Liver (tissue), 9 donors: ENCODE results near the gene PPP2R5B. TPM values are rescaled to one million over a fixed set of nuclear protein-coding genes. Genes with fewer than 3 reads are reported as not detected.

Source experiments
- DNase-seq: peaks from one replicate; pipeline ENCODE4 v3.0.0-alpha.2; 2017; ENCODE audit warnings: low spot score
- H3K27ac ChIP-seq, 2 donors: one replicate each; pipeline ENCODE4 v1.7.0; 2013; ENCODE audit warnings: inconsistent platforms in 2 of 2, low read length in 2 of 2, control low read depth in 1 of 2, low read depth in 1 of 2, mild to moderate bottlenecking in 1 of 2
- H3K27me3 ChIP-seq, 4 donors: one replicate each; pipeline versions ENCODE4 v1.6.1 to v1.7.0; 2013; ENCODE audit warnings: low read length in 3 of 4, inconsistent platforms in 1 of 4, mild to moderate bottlenecking in 1 of 4, moderate library complexity in 1 of 4; ENCODE audit not compliant: control insufficient read depth in 4 of 4, insufficient read depth in 4 of 4
- H3K36me3 ChIP-seq, 4 donors: one replicate each; pipeline versions ENCODE4 v1.6.1 to v1.7.0; 2013; ENCODE audit warnings: low read length in 3 of 4, mild to moderate bottlenecking in 3 of 4, low read depth in 1 of 4, moderate library complexity in 1 of 4; ENCODE audit not compliant: control insufficient read depth in 4 of 4, insufficient read depth in 3 of 4
- H3K4me1 ChIP-seq, 4 donors: one replicate each; pipeline versions ENCODE4 v1.6.1 to v1.7.0; 2013; ENCODE audit warnings: low read length in 3 of 4, mild to moderate bottlenecking in 3 of 4, moderate library complexity in 1 of 4; ENCODE audit not compliant: control insufficient read depth in 4 of 4, insufficient read depth in 4 of 4
- H3K4me3 ChIP-seq, 3 donors: one replicate each; pipeline versions ENCODE4 v1.6.1 to v1.7.0; 2013; ENCODE audit warnings: low read length in 3 of 3, control low read depth in 1 of 3, low read depth in 1 of 3, mild to moderate bottlenecking in 1 of 3
- H3K9ac ChIP-seq, 2 donors: one replicate each; pipeline ENCODE4 v1.7.0; 2013; ENCODE audit warnings: low read length in 2 of 2, mild to moderate bottlenecking in 2 of 2, moderate library complexity in 2 of 2, control low read depth in 1 of 2, low read depth in 1 of 2
- H3K9me3 ChIP-seq, 4 donors: one replicate each; pipeline versions ENCODE4 v1.6.1 to v1.7.0; 2013; ENCODE audit warnings: low read length in 3 of 4; ENCODE audit not compliant: control insufficient read depth in 4 of 4
- ATF3 ChIP-seq: IDR thresholded peaks from 2 replicates; pipeline ENCODE4 v1.6.1; 2016; ENCODE audit warnings: antibody characterized with exemption
- CTCF ChIP-seq: fragments of 150-350 bp; IDR thresholded peaks from 2 replicates; pipeline ENCODE4 v1.5.1; 2017; ENCODE audit warnings: improper control_type of control experiment, low read depth, low read length; ENCODE audit not compliant: missing input control
- EGR1 ChIP-seq, 2 donors: IDR thresholded peaks; 2 replicates each; pipeline ENCODE4 v1.6.1; 2016 to 2018; ENCODE audit warnings: antibody characterized with exemption in 2 of 2, low read depth in 2 of 2
- FOXA1 ChIP-seq: IDR thresholded peaks from 2 replicates; pipeline ENCODE4 v1.6.1; 2016; ENCODE audit warnings: antibody characterized with exemption
- FOXA2 ChIP-seq: IDR thresholded peaks from 2 replicates; pipeline ENCODE4 v1.6.1; 2016; ENCODE audit warnings: antibody characterized with exemption
- GABPA ChIP-seq, 2 donors: IDR thresholded peaks in 1 of 2; conservative IDR thresholded peaks in 1 of 2; 2 replicates each; pipeline ENCODE4 v1.6.1; 2016; ENCODE audit warnings: antibody characterized with exemption in 2 of 2, mild to moderate bottlenecking in 1 of 2, moderate library complexity in 1 of 2
- HNF4A ChIP-seq, 2 donors: conservative IDR thresholded peaks; 2 replicates each; pipeline ENCODE4 v1.6.1; 2016; ENCODE audit warnings: antibody characterized with exemption in 2 of 2, mild to moderate bottlenecking in 2 of 2
- HNF4G ChIP-seq: IDR thresholded peaks from 2 replicates; pipeline ENCODE4 v1.6.1; 2016; ENCODE audit warnings: antibody characterized with exemption
- JUND ChIP-seq, 2 donors: IDR thresholded peaks; 2 replicates each; pipeline ENCODE4 v1.6.1; 2016; ENCODE audit warnings: antibody characterized with exemption in 2 of 2
- MAX ChIP-seq: IDR thresholded peaks from 2 replicates; pipeline ENCODE4 v1.6.1; 2016; ENCODE audit warnings: antibody characterized with exemption
- NR2F2 ChIP-seq: IDR thresholded peaks from 2 replicates; pipeline ENCODE4 v1.6.1; 2016; ENCODE audit warnings: antibody characterized with exemption
- RAD21 ChIP-seq, 2 donors: IDR thresholded peaks; 2 replicates each; pipeline ENCODE4 v1.6.1; 2016; ENCODE audit warnings: antibody characterized with exemption in 2 of 2, mild to moderate bottlenecking in 2 of 2
- REST ChIP-seq: IDR thresholded peaks from 2 replicates; pipeline ENCODE4 v1.6.1; 2016; ENCODE audit warnings: antibody characterized with exemption, mild to moderate bottlenecking
- RXRA ChIP-seq, 2 donors: IDR thresholded peaks; 2 replicates each; pipeline ENCODE4 v1.6.1; 2017 to 2018; ENCODE audit warnings: antibody characterized with exemption in 2 of 2, mild to moderate bottlenecking in 1 of 2
- SP1 ChIP-seq: IDR thresholded peaks from 2 replicates; pipeline ENCODE4 v1.6.1; 2018; ENCODE audit warnings: antibody characterized with exemption, mild to moderate bottlenecking
- TAF1 ChIP-seq: conservative IDR thresholded peaks from 2 replicates; pipeline ENCODE4 v1.6.1; 2016; ENCODE audit warnings: antibody characterized with exemption, mild to moderate bottlenecking
- YY1 ChIP-seq: IDR thresholded peaks from 2 replicates; pipeline ENCODE4 v1.6.1; 2016; ENCODE audit warnings: antibody characterized with exemption, mild to moderate bottlenecking
- ZBTB33 ChIP-seq: IDR thresholded peaks from 2 replicates; pipeline ENCODE4 v1.6.1; 2016; ENCODE audit warnings: antibody characterized with exemption
- WGBS: extraction: QIAGEN DNeasy Blood & Tissue Kit; methylation state at CpG from one replicate; pipeline ENCODE4 v1.1.7; 2013; 5-methylcytosine and 5-hydroxymethylcytosine counted together
- polyA plus RNA-seq, 2 donors: library from polyadenylated mRNA; stranded (reverse) in 1 of 2; unstranded in 1 of 2; fragments of 200-250 nt in 1 of 2; fragments of >200 nt in 1 of 2; fragmentation: Nextera tagmentation in 1 of 2; extraction: Ambion mirVana in 1 of 2; gene quantifications; one replicate each; pipeline versions ENCODE4 v1.2.1 to v1.2.3, GENCODE V29; 2013 to 2015
- total RNA-seq, 2 donors: library from RNA; depleted of rRNA; stranded (reverse); fragments of >200 nt; gene quantifications; one replicate each; pipeline ENCODE4 v1.2.3, GENCODE V29; 2014
- donor health status: healthy.
- donor health status: healthy.
- donor health status: healthy.
- donor health status: healthy.
- donor health status: healthy.

Gene PPP2R5B
- total and polyA plus RNA-seq, 4 donors, result 2.9 to 6.6 (median 5.1) TPM

- H3K27me3 ChIP-seq, result no peaks in the 10 kb centered on the region
- H3K27ac ChIP-seq, result peak overlapping the region; percentile 86 to 89
- peaks cover 4 to 29% (median 12%) of the 10 kb centered on the region in 4 donors for H3K36me3 ChIP-seq
- peak overlapping the region; percentile 50 to 83 (median 81) for H3K4me3 ChIP-seq
- H3K9me3 ChIP-seq, result no peaks in the 10 kb centered on the region
- peak overlapping the region; percentile 73 to 89 for H3K9ac ChIP-seq
- 33% methylated on average over 25 of the region's 25 CpGs for WGBS
- H3K4me1 ChIP-seq, result peaks cover 20 to 53% (median 42%) of the 10 kb centered on the region in 4 donors
- TF ChIP-seq TAF1 (peak; percentile 87), RXRA (IDR thresholded peaks at IDR 0.05) (peak; percentile 77 to 92), CTCF (peak; percentile 38), HNF4A (conservative IDR thresholded peaks at IDR 0.05) (peak; percentile 94 to 98), JUND (IDR thresholded peaks at IDR 0.05) (no peak), HNF4G (peak; percentile 77), FOXA2 (peak; percentile 13), GABPA (IDR thresholded peaks at IDR 0.05 in 1 of 2, conservative IDR thresholded peaks at IDR 0.05 in 1 of 2) (peak in 1 of 2 donors; percentile 73), MAX (no peak), NR2F2 (peak; percentile 44), ATF3 (no peak), YY1 (peak; percentile 72), RAD21 (IDR thresholded peaks at IDR 0.05) (peak; percentile 45 to 50), SP1 (peak; percentile 84), REST (peak; percentile 82), ZBTB33 (no peak), FOXA1 (peak; percentile 41), EGR1 (IDR thresholded peaks at IDR 0.05; ENCODE audit: low read depth in 2 of 2) (no peak)
- peak; percentile 74 for DNase-seq
These were observed 31.1 kb upstream of the PPP2R5B start for GRCh38 chr11:64893194-64894069.
